Measurements from ENCODE around the gene UBE2D2.

UBE2D2 gene

GRCh38 chr5:139655727-139656271 is 94.7 kb downstream of the UBE2D2 start:
- ChIA-PET POLR2A (no interaction called here), CTCF (interaction anchor here (1.2 to 1.6 kb wide), 2 partner anchors 20 to 35 kb away, joined by 3 to 4 read pairs; no protein-coding TSS in a partner anchor)
- no peak for TF ChIP-seq ZNF384 (IDR thresholded peaks at IDR 0.05)
- no peak for TF ChIP-seq SP1 (IDR thresholded peaks at IDR 0.05)
- TF ChIP-seq LEF1 (IDR thresholded peaks at IDR 0.05; ENCODE audit: borderline replicate concordance) = no peak
- no peak for TF ChIP-seq FOXK2 (IDR thresholded peaks at IDR 0.05)
- no peak for TF ChIP-seq ELF4 (IDR thresholded peaks at IDR 0.05)
- no peak for TF ChIP-seq L3MBTL2 (conservative IDR thresholded peaks at IDR 0.05)
- no peak for TF ChIP-seq TARDBP (IDR thresholded peaks at IDR 0.05)
- TF ChIP-seq CTBP1 (IDR thresholded peaks at IDR 0.05; ENCODE audit: borderline replicate concordance) = no peak
- no peak for TF ChIP-seq BHLHE40 (IDR thresholded peaks at IDR 0.05; ENCODE audit: borderline replicate concordance)
- TF ChIP-seq NFRKB (IDR thresholded peaks at IDR 0.05) = no peak
- TF ChIP-seq FOXA1 (IDR thresholded peaks at IDR 0.05) = no peak
- no peak for TF ChIP-seq SUZ12 (IDR thresholded peaks at IDR 0.05)
- no peak for DNase-seq (ENCODE audit: extremely low spot score)

GRCh38 chr5:139657363-139658321 is 96.5 kb downstream of the UBE2D2 start:
- CTCF ChIA-PET = interaction anchor here (0.7 kb wide), 1 partner anchor 125 kb away, joined by 3 read pairs; no protein-coding TSS in a partner anchor
- no peak for DNase-seq (ENCODE audit: extremely low spot score)
- no peak for TF ChIP-seq SUZ12 (IDR thresholded peaks at IDR 0.05)
- no peak for TF ChIP-seq ARNT (IDR thresholded peaks at IDR 0.05)
- TF ChIP-seq HDGF (IDR thresholded peaks at IDR 0.05; ENCODE audit: borderline replicate concordance) = no peak
- TF ChIP-seq FOXK2 (IDR thresholded peaks at IDR 0.05) = no peak
- no peak for TF ChIP-seq BHLHE40 (IDR thresholded peaks at IDR 0.05; ENCODE audit: borderline replicate concordance)
- no peak for TF ChIP-seq LEF1 (IDR thresholded peaks at IDR 0.05; ENCODE audit: borderline replicate concordance)
- no peak for TF ChIP-seq ZNF384 (IDR thresholded peaks at IDR 0.05)
- TF ChIP-seq L3MBTL2 (conservative IDR thresholded peaks at IDR 0.05) = no peak
- no peak for TF ChIP-seq ELF4 (IDR thresholded peaks at IDR 0.05)
- no peak for TF ChIP-seq FOXM1 (IDR thresholded peaks at IDR 0.05; ENCODE audit: borderline replicate concordance)
- TF ChIP-seq, protein P1, sequence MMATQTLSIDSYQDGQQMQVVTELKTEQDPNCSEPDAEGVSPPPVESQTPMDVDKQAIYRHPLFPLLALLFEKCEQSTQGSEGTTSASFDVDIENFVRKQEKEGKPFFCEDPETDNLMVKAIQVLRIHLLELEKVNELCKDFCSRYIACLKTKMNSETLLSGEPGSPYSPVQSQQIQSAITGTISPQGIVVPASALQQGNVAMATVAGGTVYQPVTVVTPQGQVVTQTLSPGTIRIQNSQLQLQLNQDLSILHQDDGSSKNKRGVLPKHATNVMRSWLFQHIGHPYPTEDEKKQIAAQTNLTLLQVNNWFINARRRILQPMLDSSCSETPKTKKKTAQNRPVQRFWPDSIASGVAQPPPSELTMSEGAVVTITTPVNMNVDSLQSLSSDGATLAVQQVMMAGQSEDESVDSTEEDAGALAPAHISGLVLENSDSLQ (IDR thresholded peaks at IDR 0.05) = no peak
- TF ChIP-seq SP1 (IDR thresholded peaks at IDR 0.05) = no peak
- TF ChIP-seq FOXA1 (IDR thresholded peaks at IDR 0.05) = no peak
- no peak for TF ChIP-seq CTBP1 (IDR thresholded peaks at IDR 0.05; ENCODE audit: borderline replicate concordance)
- no peak for TF ChIP-seq NFRKB (IDR thresholded peaks at IDR 0.05)
- TF ChIP-seq TARDBP (IDR thresholded peaks at IDR 0.05) = no peak
- POLR2A ChIA-PET = no interaction called here

- DNase-seq (ENCODE audit: extremely low spot score) = no peak
- CTCF ChIA-PET = no interaction called here
- TF ChIP-seq ARNT (IDR thresholded peaks at IDR 0.05) (no peak), SP1 (IDR thresholded peaks at IDR 0.05) (no peak), FOXK2 (IDR thresholded peaks at IDR 0.05) (no peak), ELF4 (IDR thresholded peaks at IDR 0.05) (no peak), TARDBP (IDR thresholded peaks at IDR 0.05) (no peak), NFRKB (IDR thresholded peaks at IDR 0.05) (no peak), L3MBTL2 (conservative IDR thresholded peaks at IDR 0.05) (no peak), FOXA1 (IDR thresholded peaks at IDR 0.05) (no peak), HDGF (IDR thresholded peaks at IDR 0.05; ENCODE audit: borderline replicate concordance) (no peak), LEF1 (IDR thresholded peaks at IDR 0.05; ENCODE audit: borderline replicate concordance) (no peak), CTBP1 (IDR thresholded peaks at IDR 0.05; ENCODE audit: borderline replicate concordance) (no peak), SUZ12 (IDR thresholded peaks at IDR 0.05) (no peak), ZNF384 (IDR thresholded peaks at IDR 0.05) (no peak), BHLHE40 (IDR thresholded peaks at IDR 0.05; ENCODE audit: borderline replicate concordance) (no peak)
- TF ChIP-seq, protein P1 (IDR thresholded peaks at IDR 0.05) = no peak
- POLR2A ChIA-PET = no interaction called here
These were observed 97.4 kb downstream of the UBE2D2 start for GRCh38 chr5:139658501-139658927.

DNA sequence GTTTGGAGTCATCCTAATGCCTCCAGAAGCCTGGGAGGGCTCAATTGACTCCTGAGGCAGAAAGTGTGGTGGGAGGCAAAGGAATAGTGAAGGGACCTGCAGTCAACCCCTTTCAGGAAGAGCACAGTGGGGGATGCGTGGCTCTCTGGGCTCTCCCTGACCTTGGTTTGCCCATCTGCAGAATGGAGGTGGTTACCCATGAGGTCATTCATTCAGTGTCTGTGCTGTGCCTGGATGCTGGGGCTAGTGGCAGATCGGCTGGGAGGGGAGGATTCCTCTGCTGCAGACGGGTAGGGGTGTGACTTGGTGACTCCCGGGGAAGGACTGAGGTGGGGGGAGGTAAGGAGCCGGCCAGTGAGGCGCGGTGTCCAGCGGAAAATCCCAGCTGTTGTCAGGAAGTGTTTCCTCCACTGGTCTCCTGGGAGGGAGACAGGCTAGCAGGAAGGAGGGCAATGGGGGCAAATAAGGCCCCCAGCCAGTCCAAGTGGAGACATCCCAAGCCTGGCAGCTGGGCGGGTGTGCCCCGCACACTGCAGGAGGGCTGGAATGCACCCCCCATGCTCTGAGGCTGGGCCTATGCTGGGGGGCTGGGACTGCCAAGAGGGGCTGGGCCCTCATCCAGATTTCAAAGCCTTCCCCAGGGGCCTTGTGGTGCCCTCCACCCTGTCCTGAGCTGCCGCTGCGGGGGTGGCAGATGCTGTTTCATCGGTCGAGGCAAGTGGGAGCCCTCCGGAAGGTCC is 98.0 kb downstream of the UBE2D2 start:
- DNase-seq (ENCODE audit: extremely low spot score) = no peak
- CTCF ChIA-PET = no interaction called here
- TF ChIP-seq FOXM1 (IDR thresholded peaks at IDR 0.05; ENCODE audit: borderline replicate concordance) = no peak
- no peak for TF ChIP-seq CTBP1 (IDR thresholded peaks at IDR 0.05; ENCODE audit: borderline replicate concordance)
- no peak for TF ChIP-seq SP1 (IDR thresholded peaks at IDR 0.05)
- TF ChIP-seq, protein P1 (IDR thresholded peaks at IDR 0.05) = no peak
- TF ChIP-seq TARDBP (IDR thresholded peaks at IDR 0.05) = no peak
- TF ChIP-seq BHLHE40 (IDR thresholded peaks at IDR 0.05; ENCODE audit: borderline replicate concordance) = no peak
- no peak for TF ChIP-seq ARNT (IDR thresholded peaks at IDR 0.05)
- TF ChIP-seq HDGF (IDR thresholded peaks at IDR 0.05; ENCODE audit: borderline replicate concordance) = no peak
- no peak for TF ChIP-seq FOXA1 (IDR thresholded peaks at IDR 0.05)
- TF ChIP-seq FOXK2 (IDR thresholded peaks at IDR 0.05) = no peak
- no peak for TF ChIP-seq NFRKB (IDR thresholded peaks at IDR 0.05)
- no peak for TF ChIP-seq ELF4 (IDR thresholded peaks at IDR 0.05)
- no peak for TF ChIP-seq LEF1 (IDR thresholded peaks at IDR 0.05; ENCODE audit: borderline replicate concordance)
- no peak for TF ChIP-seq L3MBTL2 (conservative IDR thresholded peaks at IDR 0.05)
- no peak for TF ChIP-seq SUZ12 (IDR thresholded peaks at IDR 0.05)
- TF ChIP-seq ZNF384 (IDR thresholded peaks at IDR 0.05) = no peak
- POLR2A ChIA-PET = no interaction called here

Measured in HEK293T (cell line).